ENCODE measurements around the gene PDE4DIP.
A peak's percentile ranks its signal among the peaks of the same experiment; 100 is the strongest.
"Not testable (repeated sequence)": the region's sequence is repeated elsewhere in the genome, so short reads cannot be mapped to it uniquely, and the experiment has no call there.

Gene PDE4DIP

GRCh38 chr1:148844220-148844619 is at the start of gene PDE4DIP:
PDE4DIP (plus strand) TSS chr1:148844428; CDS start chr1:148844775, 347 bp downstream.
- H3K4me3 Mint-ChIP-seq, result peak within 1 kb of the TSS; percentile 78
- H3K4me1 Mint-ChIP-seq (ENCODE audit: low read depth); H3K9me3 Mint-ChIP-seq; H3K27me3 Mint-ChIP-seq (ENCODE audit: low read depth); H3K36me3 Mint-ChIP-seq (ENCODE audit: low read depth); H3K27ac Mint-ChIP-seq: not testable (repeated sequence)

DNA sequence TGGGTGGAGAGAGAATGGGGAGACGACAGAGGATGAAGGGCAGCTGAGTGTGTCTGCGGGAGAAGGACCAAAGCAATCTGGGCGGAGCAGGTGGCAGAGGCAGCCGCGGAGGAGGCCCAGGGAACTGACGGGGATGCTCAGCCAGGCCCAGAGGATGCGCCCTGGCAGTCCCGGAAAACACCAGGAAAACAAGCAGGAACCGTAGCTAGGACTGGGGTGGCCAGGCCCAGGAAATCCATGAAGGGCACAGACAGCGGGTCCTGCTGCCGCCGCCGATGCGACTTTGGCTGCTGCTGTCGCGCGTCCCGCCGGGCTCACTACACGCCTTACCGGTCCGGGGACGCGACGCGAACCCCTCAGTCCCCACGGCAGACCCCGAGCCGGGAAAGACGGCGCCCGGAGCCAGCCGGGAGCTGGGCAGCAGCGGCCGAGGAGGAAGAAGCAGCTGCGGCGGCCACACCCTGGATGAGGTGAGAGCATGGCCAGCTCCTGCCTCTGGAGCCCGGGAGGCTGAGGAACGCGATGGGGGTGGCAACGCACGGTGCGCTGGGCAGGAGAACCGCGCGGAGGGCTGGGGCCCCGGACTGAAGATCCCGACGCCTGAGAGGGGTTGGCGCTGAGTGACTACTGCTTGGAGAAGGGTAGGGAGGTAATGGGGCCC is 35.8 kb upstream of the PDE4DIP start:
- H3K4me3 Mint-ChIP-seq; H3K27me3 Mint-ChIP-seq (ENCODE audit: low read depth); H3K9me3 Mint-ChIP-seq; H3K27ac Mint-ChIP-seq; H3K36me3 Mint-ChIP-seq (ENCODE audit: low read depth); H3K4me1 Mint-ChIP-seq (ENCODE audit: low read depth): not testable (repeated sequence)

GRCh38 chr1:148808929-148809283 is 35.3 kb upstream of the PDE4DIP start:
- H3K4me1 Mint-ChIP-seq (ENCODE audit: low read depth); H3K27me3 Mint-ChIP-seq (ENCODE audit: low read depth); H3K9me3 Mint-ChIP-seq: not testable (repeated sequence)

GRCh38 chr1:148822180-148822579 is 22.0 kb upstream of the PDE4DIP start:
- H3K36me3 Mint-ChIP-seq (ENCODE audit: low read depth); H3K27ac Mint-ChIP-seq; H3K27me3 Mint-ChIP-seq (ENCODE audit: low read depth); H3K4me1 Mint-ChIP-seq (ENCODE audit: low read depth); H3K4me3 Mint-ChIP-seq; H3K9me3 Mint-ChIP-seq: not testable (repeated sequence)

More at GRCh38 chr1:148808929-148809283, 35.3 kb upstream of the PDE4DIP start:
- not testable (repeated sequence) for H3K27ac Mint-ChIP-seq; H3K36me3 Mint-ChIP-seq (ENCODE audit: low read depth); H3K4me3 Mint-ChIP-seq

DNA sequence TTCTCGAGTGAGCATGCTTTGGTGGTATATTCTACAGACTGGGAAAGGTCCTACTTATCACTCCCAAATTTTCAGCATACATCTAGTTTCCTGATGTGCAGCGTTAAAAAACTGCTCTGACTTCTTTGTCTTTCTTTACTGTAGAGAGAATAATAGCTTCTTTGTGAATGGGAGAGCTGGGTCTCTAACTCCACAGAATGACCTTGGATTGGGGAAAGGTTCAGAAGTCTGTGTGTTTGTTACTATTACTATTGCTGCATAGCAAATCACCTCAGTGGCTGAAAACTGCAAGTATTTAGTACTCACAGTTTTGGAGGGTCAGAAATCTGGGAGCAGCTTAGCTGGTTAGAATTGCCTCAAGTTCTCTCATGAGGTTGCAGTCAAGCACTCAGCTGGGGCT is 20.4 kb upstream of the PDE4DIP start:
- H3K4me3 Mint-ChIP-seq; H3K27me3 Mint-ChIP-seq (ENCODE audit: low read depth); H3K27ac Mint-ChIP-seq; H3K4me1 Mint-ChIP-seq (ENCODE audit: low read depth); H3K36me3 Mint-ChIP-seq (ENCODE audit: low read depth); H3K9me3 Mint-ChIP-seq: not testable (repeated sequence)

- H3K36me3 Mint-ChIP-seq (ENCODE audit: low read depth); H3K9me3 Mint-ChIP-seq; H3K4me3 Mint-ChIP-seq; H3K27ac Mint-ChIP-seq; H3K27me3 Mint-ChIP-seq (ENCODE audit: low read depth); H3K4me1 Mint-ChIP-seq (ENCODE audit: low read depth): not testable (repeated sequence)
These were observed 19.2 kb upstream of the PDE4DIP start for GRCh38 chr1:148825029-148825428.

- not testable (repeated sequence) for H3K9me3 Mint-ChIP-seq; H3K4me1 Mint-ChIP-seq (ENCODE audit: low read depth); H3K36me3 Mint-ChIP-seq (ENCODE audit: low read depth); H3K27ac Mint-ChIP-seq; H3K27me3 Mint-ChIP-seq (ENCODE audit: low read depth); H3K4me3 Mint-ChIP-seq
These were observed 15.7 kb upstream of the PDE4DIP start for GRCh38 chr1:148828531-148828930.

DNA sequence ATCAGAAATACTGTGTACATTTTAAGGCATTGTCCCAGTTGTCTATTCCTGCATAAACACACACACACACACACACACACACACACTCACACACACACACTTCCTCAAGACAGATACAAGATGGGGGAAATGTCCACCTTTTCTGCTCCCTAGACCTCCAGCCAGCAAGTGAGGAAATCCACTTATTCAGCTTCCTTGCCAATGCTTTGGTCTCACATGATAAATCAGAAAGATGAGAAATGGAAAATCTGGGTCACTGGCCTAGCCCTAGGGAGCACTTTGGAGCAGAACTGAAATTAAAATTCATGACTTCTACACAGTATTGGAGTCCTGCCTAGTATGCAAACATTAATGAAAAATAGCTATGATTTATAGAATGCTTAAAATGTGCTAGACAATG is 15.3 kb upstream of the PDE4DIP start:
- H3K9me3 Mint-ChIP-seq; H3K4me3 Mint-ChIP-seq; H3K27me3 Mint-ChIP-seq (ENCODE audit: low read depth); H3K36me3 Mint-ChIP-seq (ENCODE audit: low read depth); H3K4me1 Mint-ChIP-seq (ENCODE audit: low read depth); H3K27ac Mint-ChIP-seq: not testable (repeated sequence)

GRCh38 chr1:148829365-148829764 is 14.9 kb upstream of the PDE4DIP start:
- H3K4me3 Mint-ChIP-seq; H3K9me3 Mint-ChIP-seq; H3K27me3 Mint-ChIP-seq (ENCODE audit: low read depth); H3K4me1 Mint-ChIP-seq (ENCODE audit: low read depth); H3K27ac Mint-ChIP-seq; H3K36me3 Mint-ChIP-seq (ENCODE audit: low read depth): not testable (repeated sequence)

DNA sequence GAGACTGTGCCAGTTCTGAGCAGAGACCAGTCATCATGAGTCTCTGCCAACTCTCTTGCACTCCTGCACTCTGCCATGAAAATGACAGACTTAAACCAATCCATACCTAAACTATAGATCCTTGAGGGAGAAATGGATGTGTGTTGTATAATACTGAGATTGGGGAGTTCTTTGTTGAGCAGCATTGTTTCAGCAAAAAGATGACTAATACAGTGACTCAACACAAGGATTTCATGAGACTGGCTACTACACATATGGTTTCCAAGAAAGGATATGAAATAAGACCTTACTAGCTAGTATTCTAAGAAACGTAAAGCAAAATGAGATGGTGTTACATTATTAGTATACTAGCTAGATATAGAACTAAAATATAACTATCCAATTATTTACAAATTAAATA is 3.0 kb upstream of the PDE4DIP start:
- not testable (repeated sequence) for H3K27ac Mint-ChIP-seq; H3K4me1 Mint-ChIP-seq (ENCODE audit: low read depth); H3K27me3 Mint-ChIP-seq (ENCODE audit: low read depth); H3K4me3 Mint-ChIP-seq; H3K36me3 Mint-ChIP-seq (ENCODE audit: low read depth); H3K9me3 Mint-ChIP-seq

GRCh38 chr1:148844651-148845050 is 423 bp downstream of the PDE4DIP start:
- not testable (repeated sequence) for H3K36me3 Mint-ChIP-seq (ENCODE audit: low read depth); H3K27me3 Mint-ChIP-seq (ENCODE audit: low read depth); H3K27ac Mint-ChIP-seq; H3K9me3 Mint-ChIP-seq; H3K4me3 Mint-ChIP-seq; H3K4me1 Mint-ChIP-seq (ENCODE audit: low read depth)

- not testable (repeated sequence) for H3K36me3 Mint-ChIP-seq (ENCODE audit: low read depth)
These were observed 840 bp downstream of the PDE4DIP start for GRCh38 chr1:148845068-148845467.

DNA sequence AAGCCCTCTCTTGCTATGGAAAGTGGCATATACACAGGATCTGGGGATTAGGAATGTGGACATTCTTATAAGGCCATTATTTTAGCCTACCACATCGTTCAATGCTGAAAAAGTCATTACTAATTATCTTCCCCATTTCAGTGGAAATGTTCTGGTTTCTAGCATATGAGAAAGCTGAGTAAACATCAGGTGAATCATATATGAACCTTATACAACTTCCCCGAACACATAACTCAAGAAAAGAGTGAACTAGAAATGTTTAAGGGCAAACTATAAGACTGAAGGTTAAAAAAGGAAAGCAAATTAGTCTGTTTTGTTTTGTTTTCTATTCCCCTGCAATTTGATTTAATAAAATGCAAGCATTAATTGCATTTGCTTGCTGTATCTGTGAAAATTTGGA is 6.1 kb downstream of the PDE4DIP start:
- H3K27me3 Mint-ChIP-seq (ENCODE audit: low read depth); H3K4me1 Mint-ChIP-seq (ENCODE audit: low read depth); H3K36me3 Mint-ChIP-seq (ENCODE audit: low read depth); H3K9me3 Mint-ChIP-seq; H3K27ac Mint-ChIP-seq; H3K4me3 Mint-ChIP-seq: not testable (repeated sequence)

More at GRCh38 chr1:148845068-148845467, 840 bp downstream of the PDE4DIP start:
- H3K9me3 Mint-ChIP-seq; H3K4me1 Mint-ChIP-seq (ENCODE audit: low read depth); H3K27me3 Mint-ChIP-seq (ENCODE audit: low read depth); H3K4me3 Mint-ChIP-seq; H3K27ac Mint-ChIP-seq: not testable (repeated sequence)

DNA sequence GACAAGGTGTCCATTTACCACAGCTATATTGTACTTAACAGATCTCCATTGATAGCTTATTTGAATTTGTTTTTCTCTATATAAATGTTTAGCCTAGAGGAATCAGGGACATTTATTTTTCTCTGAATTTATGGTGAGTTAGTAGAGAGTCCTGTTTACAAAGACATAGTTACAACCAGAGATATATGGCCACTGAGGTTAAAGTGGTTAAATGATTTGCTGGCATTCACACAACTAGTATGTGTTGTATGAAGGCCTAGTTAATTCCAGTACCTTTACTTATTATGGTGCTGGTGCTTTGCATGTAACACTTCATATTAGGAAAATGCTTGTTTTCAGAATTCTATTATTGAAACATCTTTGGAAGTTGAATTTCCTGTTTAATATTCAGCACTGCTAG is 6.6 kb downstream of the PDE4DIP start:
- H3K9me3 Mint-ChIP-seq; H3K4me1 Mint-ChIP-seq (ENCODE audit: low read depth); H3K27me3 Mint-ChIP-seq (ENCODE audit: low read depth); H3K4me3 Mint-ChIP-seq; H3K36me3 Mint-ChIP-seq (ENCODE audit: low read depth); H3K27ac Mint-ChIP-seq: not testable (repeated sequence)

GRCh38 chr1:148851684-148852083 is 7.5 kb downstream of the PDE4DIP start:
- not testable (repeated sequence) for H3K4me3 Mint-ChIP-seq; H3K36me3 Mint-ChIP-seq (ENCODE audit: low read depth); H3K4me1 Mint-ChIP-seq (ENCODE audit: low read depth); H3K9me3 Mint-ChIP-seq; H3K27ac Mint-ChIP-seq; H3K27me3 Mint-ChIP-seq (ENCODE audit: low read depth)

DNA sequence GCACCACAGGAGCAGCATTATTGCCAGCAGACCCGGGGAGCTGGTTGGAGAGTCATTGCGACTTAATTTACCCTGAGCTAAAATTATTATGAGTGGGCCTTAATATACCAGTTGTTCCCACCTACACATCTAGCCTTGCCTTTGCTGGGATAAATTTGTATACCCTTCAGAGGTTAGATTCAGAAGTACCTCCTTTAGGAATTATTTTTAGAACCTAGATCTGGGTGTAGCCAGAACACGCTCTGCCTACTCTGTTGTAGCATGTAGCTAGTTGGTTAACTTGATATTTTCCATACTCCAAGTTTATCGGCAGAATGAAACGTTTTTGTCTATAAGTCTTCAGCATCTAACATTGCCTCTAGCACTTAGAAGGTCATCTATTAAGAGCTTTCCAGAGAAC is 9.1 kb downstream of the PDE4DIP start:
- H3K27ac Mint-ChIP-seq; H3K36me3 Mint-ChIP-seq (ENCODE audit: low read depth); H3K27me3 Mint-ChIP-seq (ENCODE audit: low read depth); H3K4me3 Mint-ChIP-seq; H3K4me1 Mint-ChIP-seq (ENCODE audit: low read depth); H3K9me3 Mint-ChIP-seq: not testable (repeated sequence)

Measured in T-helper 1 cell treated with Interleukin-12 subunit alpha and Interleukin-12 subunit beta and Interleukin-4 antibody, amounts not matched to agents 30 μg/mL and 1 μg/mL, for 36 hours (primary cell).